Choroid plexus epithelial cell (primary cell): ENCODE results near the gene NME7.

Experiments used
- DNase-seq: peaks from one replicate; pipeline ENCODE4 v3.0.0-alpha.2; 2010; ENCODE audit warnings: low read depth
- H3K4me3 ChIP-seq: 2 replicates; pipeline ENCODE4 v1.5.1; 2011; ENCODE audit warnings: low read depth, mild to moderate bottlenecking, control low read depth, low read length, moderate library complexity
- CTCF ChIP-seq: conservative IDR thresholded peaks from 2 replicates; pipeline ENCODE4 v1.5.1; 2011; ENCODE audit warnings: low read depth, mild to moderate bottlenecking, control low read depth, inconsistent platforms, low read length, moderate library complexity

The NME7 gene

GRCh38 chr1:169383449-169383848 lies 15.9 kb upstream of the NME7 start:
- no peak for TF ChIP-seq CTCF

GRCh38 chr1:169381162-169381561 lies 13.6 kb upstream of the NME7 start:
- no peak overlapping the region for H3K4me3 ChIP-seq
- no peak for DNase-seq
- no peak for TF ChIP-seq CTCF

More at GRCh38 chr1:169383449-169383848, 15.9 kb upstream of the NME7 start:
- DNase-seq: no peak
- H3K4me3 ChIP-seq: no peak overlapping the region

GRCh38 chr1:169371404-169371803 lies 3.8 kb upstream of the NME7 start:
- no peak overlapping the region for H3K4me3 ChIP-seq
- TF ChIP-seq CTCF: no peak
- DNase-seq: no peak

- peak overlapping the region; percentile 81 for H3K4me3 ChIP-seq
- TF ChIP-seq CTCF: no peak
Observed at GRCh38 chr1:169368406-169368769, 791 bp upstream of the NME7 start.

GRCh38 chr1:169367096-169367685 lies 406 bp downstream of the NME7 start:
- H3K4me3 ChIP-seq: peak overlapping the region; percentile 81
- no peak for TF ChIP-seq CTCF
- no peak for DNase-seq

More at GRCh38 chr1:169368406-169368769, 791 bp upstream of the NME7 start:
- peak; percentile 24 for DNase-seq

GRCh38 chr1:169364948-169365347 lies 2.6 kb downstream of the NME7 start:
- TF ChIP-seq CTCF: no peak
- H3K4me3 ChIP-seq: no peak overlapping the region
- no peak for DNase-seq

GRCh38 chr1:169363046-169363730 lies 4.4 kb downstream of the NME7 start:
- DNase-seq: peak; percentile 96
- TF ChIP-seq CTCF: no peak
- no peak overlapping the region for H3K4me3 ChIP-seq
